Stomach smooth muscle (tissue), 2 donors: ENCODE results near the gene MED15.
"Not testable (repeated sequence)": the region's sequence is repeated elsewhere in the genome, so short reads cannot be mapped to it uniquely, and the experiment has no call there.

Experiments used
- H3K27ac ChIP-seq: one replicate; pipeline ENCODE4 v1.7.0; 2013; ENCODE audit warnings: mild to moderate bottlenecking, low read length, inconsistent platforms
- H3K27me3 ChIP-seq, 2 donors: one replicate each; pipeline ENCODE4 v1.7.0; 2013; ENCODE audit warnings: low read length in 2 of 2; ENCODE audit not compliant: insufficient read depth in 2 of 2, control insufficient read depth in 1 of 2
- H3K36me3 ChIP-seq, 2 donors: one replicate each; pipeline ENCODE4 v1.7.0; 2013; ENCODE audit warnings: low read length in 2 of 2; ENCODE audit not compliant: control insufficient read depth in 2 of 2, insufficient read depth in 2 of 2
- H3K4me1 ChIP-seq: one replicate; pipeline ENCODE4 v1.7.0; 2013; ENCODE audit warnings: low read length; ENCODE audit not compliant: control insufficient read depth, insufficient read depth
- H3K4me3 ChIP-seq, 2 donors: one replicate each; pipeline ENCODE4 v1.7.0; 2013; ENCODE audit warnings: low read length in 2 of 2
- H3K9ac ChIP-seq, 2 donors: one replicate each; pipeline ENCODE4 v1.7.0; 2013; ENCODE audit warnings: low read length in 2 of 2, mild to moderate bottlenecking in 1 of 2
- H3K9me3 ChIP-seq, 2 donors: one replicate each; pipeline ENCODE4 v1.7.0; 2013; ENCODE audit warnings: low read length in 2 of 2; ENCODE audit not compliant: control insufficient read depth in 2 of 2
- donor health status: healthy.
- donor health status: Pancreatic carcinoma.

Gene MED15

GRCh38 chr22:20469110-20469868 lies 38.1 kb upstream of the MED15 start:
- H3K9ac ChIP-seq: no peak overlapping the region
- H3K4me1 ChIP-seq: no peaks in the 10 kb centered on the region
- H3K4me3 ChIP-seq: no peak overlapping the region
- H3K36me3 ChIP-seq: peaks cover 18 to 25% of the 10 kb centered on the region in 2 donors
- no peaks in the 10 kb centered on the region for H3K9me3 ChIP-seq
- no peak overlapping the region for H3K27ac ChIP-seq
- no peaks in the 10 kb centered on the region for H3K27me3 ChIP-seq

- peaks cover 11 to 18% of the 10 kb centered on the region in 2 donors for H3K36me3 ChIP-seq
- not testable (repeated sequence) for H3K4me3 ChIP-seq, H3K4me1 ChIP-seq, H3K9me3 ChIP-seq, H3K9ac ChIP-seq, H3K27ac ChIP-seq, H3K27me3 ChIP-seq
These were observed 36.9 kb upstream of the MED15 start for GRCh38 chr22:20470525-20470924.

- no peak overlapping the region for H3K27ac ChIP-seq
- peaks cover 11 to 18% of the 10 kb centered on the region in 2 donors for H3K36me3 ChIP-seq
- H3K9ac ChIP-seq: no peak overlapping the region
- no peaks in the 10 kb centered on the region for H3K27me3 ChIP-seq
- H3K4me1 ChIP-seq: no peaks in the 10 kb centered on the region
- H3K4me3 ChIP-seq: no peak overlapping the region
- no peaks in the 10 kb centered on the region for H3K9me3 ChIP-seq
These were observed 36.1 kb upstream of the MED15 start for GRCh38 chr22:20471126-20471833.

GRCh38 chr22:20472629-20473442 lies 34.6 kb upstream of the MED15 start:
- Histone ChIP-seq H3K4me1 (no peaks in the 10 kb centered on the region), H3K4me3 (no peak overlapping the region), H3K27me3 (no peaks in the 10 kb centered on the region), H3K9me3 (no peaks in the 10 kb centered on the region), H3K36me3 (peaks cover 11 to 18% of the 10 kb centered on the region in 2 donors), H3K27ac (no peak overlapping the region), H3K9ac (no peak overlapping the region)

GRCh38 chr22:20475115-20475436 lies 32.3 kb upstream of the MED15 start:
- no peak overlapping the region for H3K4me3 ChIP-seq
- no peak overlapping the region for H3K9ac ChIP-seq
- H3K36me3 ChIP-seq: peaks cover 11% of the 10 kb centered on the region in 2 donors
- no peaks in the 10 kb centered on the region for H3K4me1 ChIP-seq
- no peaks in the 10 kb centered on the region for H3K27me3 ChIP-seq
- no peaks in the 10 kb centered on the region for H3K9me3 ChIP-seq
- no peak overlapping the region for H3K27ac ChIP-seq

GRCh38 chr22:20475569-20475968 lies 31.8 kb upstream of the MED15 start:
- not testable (repeated sequence) for H3K27ac ChIP-seq, H3K9me3 ChIP-seq, H3K36me3 ChIP-seq, H3K4me3 ChIP-seq, H3K27me3 ChIP-seq, H3K9ac ChIP-seq, H3K4me1 ChIP-seq

- H3K4me3 ChIP-seq, H3K27ac ChIP-seq, H3K9me3 ChIP-seq, H3K4me1 ChIP-seq, H3K36me3 ChIP-seq, H3K9ac ChIP-seq, H3K27me3 ChIP-seq: not testable (repeated sequence)
These were observed 29.4 kb upstream of the MED15 start for GRCh38 chr22:20478059-20478458.

GRCh38 chr22:20479612-20480196 lies 27.7 kb upstream of the MED15 start:
- Histone ChIP-seq H3K36me3 (peaks cover 0 to 2% of the 10 kb centered on the region in 2 donors), H3K4me1 (no peaks in the 10 kb centered on the region), H3K27me3 (no peaks in the 10 kb centered on the region), H3K27ac (no peak overlapping the region), H3K9ac (no peak overlapping the region), H3K9me3 (no peaks in the 10 kb centered on the region), H3K4me3 (no peak overlapping the region)

GRCh38 chr22:20483143-20483506 lies 24.3 kb upstream of the MED15 start:
- not testable (repeated sequence) for H3K9ac ChIP-seq, H3K36me3 ChIP-seq, H3K27ac ChIP-seq, H3K4me3 ChIP-seq, H3K27me3 ChIP-seq, H3K9me3 ChIP-seq, H3K4me1 ChIP-seq

- H3K27ac ChIP-seq: no peak overlapping the region
These were observed 23.6 kb upstream of the MED15 start for GRCh38 chr22:20483771-20484170.

More at GRCh38 chr22:20483771-20484170, 23.6 kb upstream of the MED15 start:
- peaks cover 3 to 14% of the 10 kb centered on the region in 2 donors for H3K36me3 ChIP-seq
- no peaks in the 10 kb centered on the region for H3K4me1 ChIP-seq
- no peak overlapping the region for H3K9ac ChIP-seq
- H3K27me3 ChIP-seq: no peaks in the 10 kb centered on the region
- no peaks in the 10 kb centered on the region for H3K9me3 ChIP-seq
- H3K4me3 ChIP-seq: no peak overlapping the region
